Measurements from ENCODE around the gene GBP7.
"Not testable (repeated sequence)": the region's sequence is repeated elsewhere in the genome, so short reads cannot be mapped to it uniquely, and the experiment has no call there.

The GBP7 gene

DNA sequence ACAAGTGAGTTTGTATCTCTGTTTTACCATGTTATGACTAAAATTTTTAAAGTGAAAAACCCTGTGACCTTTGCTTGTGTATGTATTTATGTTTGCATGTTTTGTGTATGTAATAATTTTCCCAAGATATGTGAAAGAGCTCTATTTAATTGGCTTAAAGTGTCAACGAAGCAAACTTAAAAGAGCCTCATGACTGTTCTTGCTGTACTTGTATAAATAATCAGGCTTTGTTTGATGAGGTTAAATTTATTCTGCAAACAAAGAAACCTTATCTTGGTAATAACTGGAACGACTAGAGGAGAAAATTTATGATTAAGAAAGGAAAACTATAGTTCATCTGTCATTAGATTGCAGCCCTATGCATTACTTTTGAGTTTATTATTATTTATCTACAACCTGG, 6.6 kb downstream of the GBP7 start:
- FAIRE-seq = no peak

DNA sequence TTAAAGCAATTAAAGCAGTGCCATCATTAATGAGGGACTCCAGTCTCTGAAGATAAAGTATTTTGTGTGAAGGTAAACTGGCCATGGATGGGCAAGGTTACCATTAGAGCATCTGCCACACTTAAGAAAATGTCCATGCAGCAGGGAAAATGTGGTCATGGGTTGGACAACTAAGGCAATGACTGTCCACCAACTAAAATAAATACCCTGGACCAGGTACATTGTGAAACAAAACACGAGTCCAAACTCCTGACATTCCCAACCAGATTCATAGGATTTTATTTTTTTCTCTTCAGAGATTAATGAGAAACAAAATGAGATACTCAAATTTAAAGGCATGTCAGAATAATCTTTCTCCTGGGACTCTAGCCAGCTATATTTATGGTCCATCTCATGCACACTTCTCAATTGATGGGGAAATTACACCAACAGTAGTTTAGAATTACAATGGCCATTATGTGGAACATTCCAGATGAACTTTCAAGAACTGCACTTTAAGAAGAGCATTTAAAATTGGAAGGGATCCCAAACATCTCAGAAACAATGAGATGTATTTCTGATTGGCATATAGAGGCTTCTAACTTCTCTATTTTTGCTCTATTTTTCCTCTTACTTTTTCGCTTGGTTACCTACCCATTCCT, 8.1 kb downstream of the GBP7 start:
- no peak for FAIRE-seq

DNA sequence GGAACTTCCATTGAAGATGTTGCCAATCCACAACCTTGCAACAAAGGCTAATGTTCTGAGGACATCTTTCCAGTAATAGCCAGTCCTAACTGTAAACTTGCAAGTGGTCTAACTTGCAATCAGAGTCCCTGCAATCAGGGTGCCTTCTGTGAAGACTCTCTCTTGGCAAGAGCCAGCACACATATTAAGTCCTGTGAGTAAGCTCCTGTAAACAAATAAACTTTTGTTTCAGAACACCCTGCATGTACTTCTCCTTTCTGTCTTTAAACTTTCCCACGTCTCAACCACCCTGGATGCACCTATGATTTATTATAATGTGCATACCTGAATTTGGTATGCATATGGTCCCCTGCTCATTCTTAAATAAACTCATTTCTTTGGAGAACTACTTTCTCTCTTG, 9.1 kb downstream of the GBP7 start:
- FAIRE-seq = no peak

DNA sequence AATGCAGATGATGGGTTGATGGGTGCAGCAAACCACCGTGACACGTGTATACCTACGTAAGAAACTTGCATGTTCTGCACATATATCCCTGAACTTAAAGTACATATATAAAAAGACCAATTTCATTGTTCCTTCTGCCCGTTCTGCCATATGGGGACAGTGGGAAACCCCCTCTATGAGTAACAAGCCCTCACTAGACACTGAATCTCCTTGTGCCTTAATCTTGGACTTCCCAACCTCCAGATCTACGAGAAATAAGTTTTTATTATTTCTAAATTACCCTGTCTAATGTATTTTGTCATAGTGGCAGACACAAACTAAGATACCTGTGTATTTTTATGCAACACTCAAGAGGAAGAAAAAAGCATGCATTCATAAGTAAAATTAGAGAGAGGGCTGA, 10.0 kb downstream of the GBP7 start:
- no peak for FAIRE-seq

DNA sequence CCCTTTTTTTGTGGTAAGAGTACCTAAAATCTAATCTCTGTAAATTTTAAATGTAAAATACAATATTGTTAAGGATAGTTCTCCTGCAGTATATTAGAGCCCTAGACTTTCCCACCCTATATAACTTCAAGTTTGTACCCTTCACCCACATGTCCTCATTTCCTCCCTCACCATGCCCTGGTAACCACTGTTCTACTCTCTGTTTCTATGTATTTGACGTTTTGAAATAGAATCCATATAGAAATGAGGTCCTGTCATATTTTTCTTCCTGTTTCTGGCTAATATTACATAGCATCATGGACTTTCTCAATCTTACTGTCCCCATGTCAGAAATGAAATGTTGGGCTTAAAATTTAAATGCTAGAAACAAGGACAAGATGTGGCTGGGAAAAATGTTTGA, 24.8 kb downstream of the GBP7 start:
- FAIRE-seq = no peak

DNA sequence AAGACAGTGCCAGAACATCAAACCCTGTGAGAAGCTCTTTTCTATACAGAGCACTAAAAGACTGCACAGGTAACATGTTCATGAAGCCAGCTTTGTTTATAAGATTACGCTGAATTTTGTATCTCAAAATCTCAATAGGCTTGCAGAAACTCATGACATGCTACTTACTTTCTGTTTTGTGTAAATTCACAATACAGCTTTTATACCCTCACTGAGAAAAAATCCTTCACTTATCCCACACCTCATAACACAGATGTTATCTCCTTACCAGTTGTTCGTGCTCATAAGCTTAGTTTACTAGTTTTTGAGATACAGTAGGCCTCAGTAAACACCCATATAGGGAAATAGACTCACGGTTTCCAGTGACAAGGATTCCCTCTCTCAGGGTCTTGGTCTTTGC, 25.8 kb downstream of the GBP7 start:
- no peak for FAIRE-seq

DNA sequence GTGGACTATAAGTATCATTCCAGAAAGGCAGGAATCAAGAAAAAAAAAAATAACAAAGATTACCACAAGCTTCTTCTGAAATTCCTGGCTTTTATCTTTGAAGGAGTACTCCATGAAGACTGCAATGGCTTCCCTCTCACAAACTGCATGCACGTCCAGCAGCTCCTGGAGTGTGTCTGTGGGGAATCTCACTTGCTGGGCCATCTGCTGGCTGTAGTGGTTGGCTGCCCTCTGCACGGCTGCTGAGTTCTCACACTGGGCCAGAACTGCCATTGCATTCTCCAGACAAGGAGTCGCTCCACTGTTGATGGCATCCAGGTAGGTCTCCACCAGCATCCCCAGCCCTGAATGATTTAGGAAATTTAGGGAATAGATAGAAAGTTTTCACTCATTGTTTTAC, 26.6 kb downstream of the GBP7 start:
- FAIRE-seq = no peak

DNA sequence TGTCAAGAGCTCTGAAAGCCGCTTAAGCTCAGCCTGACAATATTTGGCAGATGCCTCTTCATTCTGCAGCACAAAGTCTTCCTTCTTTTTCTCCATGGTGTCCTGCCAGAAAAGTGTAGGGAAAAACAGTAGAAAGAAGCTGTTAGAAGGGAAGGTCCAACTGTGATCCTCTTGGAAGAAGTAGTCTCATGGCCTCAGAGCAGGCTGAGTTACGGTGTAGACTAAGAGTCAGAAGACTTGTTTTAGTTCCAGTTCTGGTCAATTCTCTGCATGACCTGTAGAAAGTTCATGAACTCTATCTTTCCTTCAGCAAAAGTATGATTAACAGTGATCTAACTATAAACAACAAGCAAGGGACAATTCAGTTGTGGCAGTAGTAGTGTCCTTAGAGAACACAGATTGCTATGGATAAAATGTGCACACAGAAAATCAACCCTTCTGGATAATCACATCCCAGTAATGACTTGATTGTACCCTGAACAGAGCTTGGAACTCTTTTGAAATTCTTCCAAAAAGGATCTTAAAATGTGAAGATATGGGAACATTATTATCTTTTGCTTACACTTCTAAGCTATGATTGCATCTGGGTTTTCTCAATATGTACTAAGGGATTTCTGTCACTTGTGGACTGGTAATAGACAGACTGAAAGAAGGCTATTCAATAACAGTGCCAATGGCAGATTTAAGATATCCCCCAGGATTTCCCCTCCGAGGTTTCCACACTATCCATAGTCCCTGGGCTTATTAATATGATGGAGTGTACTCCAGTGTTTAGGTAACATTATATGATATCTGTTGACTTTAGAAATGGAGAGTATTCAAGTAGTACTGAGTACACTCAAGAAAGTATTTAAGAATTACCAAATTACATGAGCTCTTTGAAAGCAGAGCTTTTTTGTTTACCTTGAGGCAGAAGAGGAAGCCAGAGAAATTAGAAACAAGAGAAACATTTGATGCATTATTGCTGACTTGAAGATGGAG, 27.8 kb downstream of the GBP7 start:
- FAIRE-seq = no peak

DNA sequence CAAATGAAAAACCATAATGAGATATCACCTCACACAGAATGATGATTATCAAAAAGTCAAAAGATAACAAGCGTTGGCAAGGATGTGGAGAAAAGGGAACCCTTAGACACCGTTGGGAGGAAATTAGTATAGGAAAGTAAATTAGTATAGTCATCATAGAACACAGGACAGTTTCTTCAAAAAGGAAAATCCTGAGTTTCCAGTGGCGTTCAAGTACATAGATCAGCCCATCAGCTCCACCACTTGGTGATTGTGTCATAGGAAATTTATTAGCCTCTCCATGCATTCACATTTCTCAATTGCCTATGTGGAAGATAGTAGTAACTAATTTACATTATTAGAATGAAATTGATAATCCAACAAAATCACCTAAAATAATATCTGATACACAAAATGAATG, 29.1 kb downstream of the GBP7 start:
- no peak for FAIRE-seq

DNA sequence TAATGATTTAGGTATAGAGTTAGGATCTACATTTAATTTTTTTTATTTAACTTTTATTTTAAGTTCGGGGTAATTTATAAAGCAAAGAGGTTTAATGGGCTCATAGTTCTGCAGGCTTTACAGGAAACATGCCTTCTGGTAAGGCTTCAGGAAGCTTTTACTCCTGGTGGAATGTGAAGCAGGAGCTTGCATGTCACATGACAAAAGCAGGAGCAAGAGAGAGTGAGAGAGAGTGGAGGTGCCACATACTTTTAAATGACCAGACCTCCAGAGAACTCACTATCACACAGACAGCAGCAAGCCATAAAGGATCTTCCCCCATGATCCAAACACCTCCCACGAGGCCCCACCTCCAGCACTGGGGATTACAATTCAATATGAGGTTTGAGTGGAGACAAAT, 32.3 kb downstream of the GBP7 start:
- FAIRE-seq = no peak

DNA sequence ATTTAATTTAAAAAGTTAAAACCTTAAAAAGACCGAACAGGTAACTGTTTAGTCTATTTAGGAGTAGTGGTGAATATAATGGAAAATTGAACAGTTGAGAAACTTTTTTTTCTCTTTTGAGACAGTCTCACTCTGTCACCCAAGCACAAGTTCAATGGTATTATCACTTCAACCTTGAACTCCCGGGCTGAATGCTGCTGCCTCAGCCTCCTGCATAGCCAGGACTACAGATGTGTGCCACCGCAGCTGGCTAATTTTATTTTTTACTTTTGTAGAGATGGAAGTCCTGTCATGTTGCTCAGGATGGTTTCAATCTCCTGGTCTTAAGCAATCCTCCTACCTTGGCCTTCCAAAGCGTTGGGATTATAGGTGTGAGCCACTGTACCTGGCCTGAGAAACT, 33.6 kb downstream of the GBP7 start:
- no peak for FAIRE-seq

DNA sequence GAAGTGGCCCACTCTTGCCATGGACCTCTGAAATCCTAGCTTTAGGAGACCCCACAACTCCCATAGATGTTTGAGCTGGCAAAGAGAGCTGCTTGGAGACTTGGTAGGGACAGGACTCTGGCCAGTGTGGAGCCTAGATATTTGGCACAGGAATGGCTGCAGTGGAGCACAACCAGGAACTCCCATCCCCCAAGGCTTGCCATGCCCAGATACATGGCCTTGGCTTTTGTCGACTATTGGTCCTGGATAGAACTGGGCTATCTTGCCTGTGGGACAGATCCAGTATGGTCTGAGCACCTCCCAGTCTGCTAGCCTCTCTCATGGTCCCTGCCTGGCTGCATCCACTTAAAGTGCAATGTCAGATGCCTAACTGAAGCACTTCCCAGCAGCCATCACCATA, 42.1 kb downstream of the GBP7 start:
- no peak for FAIRE-seq

DNA sequence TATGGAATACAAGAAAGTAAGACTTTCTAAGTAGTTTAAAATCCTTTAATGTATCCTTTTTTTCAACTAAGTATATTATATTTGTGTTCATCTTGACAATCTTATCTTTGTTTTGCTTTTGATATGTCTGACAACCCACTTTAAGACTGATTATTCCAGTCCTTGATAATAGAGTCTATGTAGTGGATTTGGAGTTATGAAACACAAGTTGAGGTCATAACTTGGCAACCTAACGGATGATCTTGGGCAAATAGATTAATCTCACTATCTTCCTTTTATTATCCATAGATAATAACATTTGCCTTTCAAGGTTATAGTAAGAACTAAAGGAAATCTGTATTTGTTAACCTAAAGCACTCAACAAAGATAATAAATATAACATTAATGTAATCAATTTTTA, 45.1 kb downstream of the GBP7 start:
- FAIRE-seq = no peak

DNA sequence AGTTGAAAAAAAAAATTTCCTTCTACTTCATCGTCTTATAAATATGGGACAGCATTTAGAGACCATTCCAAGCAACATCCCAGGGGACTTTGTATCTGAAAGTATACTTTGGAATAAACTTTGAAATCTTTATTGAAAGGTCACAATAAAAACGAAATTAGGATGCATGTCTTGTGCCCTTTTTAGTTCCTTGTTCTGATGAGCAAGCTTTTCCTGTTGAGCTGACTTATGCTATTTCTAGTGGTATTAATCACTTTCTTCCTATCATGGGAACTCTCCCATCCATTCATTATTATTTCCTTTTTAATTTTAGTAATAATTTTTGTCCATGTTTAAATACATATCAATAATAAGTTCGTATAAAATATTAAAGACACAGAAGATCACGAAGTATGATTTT, 45.9 kb downstream of the GBP7 start:
- FAIRE-seq = no peak

DNA sequence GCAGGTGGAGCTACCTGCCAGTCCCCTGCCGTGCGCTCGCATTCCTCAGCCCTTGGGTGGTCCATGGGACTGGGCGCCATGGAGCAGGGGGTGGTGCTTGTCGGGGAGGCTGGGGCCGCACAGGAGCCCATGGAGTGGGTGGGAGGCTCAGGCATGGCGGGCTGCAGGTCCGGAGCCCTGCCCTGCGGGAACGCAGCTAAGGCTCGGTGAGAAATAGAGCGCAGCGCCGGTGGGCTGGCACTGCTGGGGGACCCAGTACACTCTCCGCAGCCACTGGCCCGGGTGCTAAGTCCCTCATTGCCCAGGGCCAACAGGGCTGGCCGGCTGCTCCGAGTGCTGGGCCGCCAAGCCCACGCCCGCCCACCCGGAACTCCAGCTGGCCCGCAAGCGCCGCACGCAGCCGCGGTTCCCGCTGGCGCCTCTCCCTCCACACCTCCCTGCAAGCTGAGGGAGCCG, 47.8 kb downstream of the GBP7 start:
- FAIRE-seq = not testable (repeated sequence)

DNA sequence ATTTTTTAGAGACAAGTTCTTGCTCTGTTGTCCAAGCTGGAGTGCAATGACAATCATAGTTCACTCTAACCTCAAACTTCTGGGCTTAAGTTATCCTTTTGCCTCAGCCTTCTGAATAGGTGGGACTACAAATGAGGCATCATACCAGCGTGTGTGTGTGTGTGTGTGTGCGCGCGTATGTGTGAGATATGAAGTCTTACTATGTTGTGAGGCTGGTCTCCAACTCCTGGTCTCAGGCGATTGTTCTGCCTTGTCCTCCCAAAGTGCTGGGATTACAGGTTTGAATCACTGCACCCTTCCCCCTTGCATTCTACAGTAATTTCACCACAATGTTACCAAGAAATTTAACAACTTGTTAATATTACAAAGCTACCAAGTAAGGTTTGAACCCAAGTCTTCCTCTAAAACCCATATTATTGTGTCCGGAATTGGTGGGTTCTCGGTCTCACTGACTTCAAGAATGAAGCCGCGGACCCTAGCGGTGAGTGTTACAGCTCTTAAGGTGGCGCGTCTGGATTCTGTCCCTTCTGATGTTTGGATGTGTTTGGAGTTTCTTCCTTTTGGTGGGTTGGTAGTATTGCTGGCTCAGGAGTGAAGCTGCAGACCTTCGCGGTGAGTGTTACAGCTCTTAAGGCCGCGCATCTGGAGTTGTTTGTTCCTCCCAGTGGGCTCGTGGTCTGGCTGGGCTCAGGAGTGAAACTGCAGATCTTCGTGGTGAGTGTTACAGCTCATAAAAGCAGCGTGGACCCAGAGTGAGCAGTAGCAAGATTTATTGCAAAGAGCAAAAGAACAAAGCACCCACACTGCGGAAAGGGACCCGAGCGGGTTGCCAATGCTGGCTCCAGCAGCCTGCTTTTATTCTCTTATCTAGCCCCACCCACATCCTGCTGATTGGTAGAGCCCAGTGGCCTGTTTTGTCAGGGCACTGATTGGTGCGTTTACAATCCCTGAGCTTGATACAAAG, 48.9 kb downstream of the GBP7 start:
- not testable (repeated sequence) for FAIRE-seq

DNA sequence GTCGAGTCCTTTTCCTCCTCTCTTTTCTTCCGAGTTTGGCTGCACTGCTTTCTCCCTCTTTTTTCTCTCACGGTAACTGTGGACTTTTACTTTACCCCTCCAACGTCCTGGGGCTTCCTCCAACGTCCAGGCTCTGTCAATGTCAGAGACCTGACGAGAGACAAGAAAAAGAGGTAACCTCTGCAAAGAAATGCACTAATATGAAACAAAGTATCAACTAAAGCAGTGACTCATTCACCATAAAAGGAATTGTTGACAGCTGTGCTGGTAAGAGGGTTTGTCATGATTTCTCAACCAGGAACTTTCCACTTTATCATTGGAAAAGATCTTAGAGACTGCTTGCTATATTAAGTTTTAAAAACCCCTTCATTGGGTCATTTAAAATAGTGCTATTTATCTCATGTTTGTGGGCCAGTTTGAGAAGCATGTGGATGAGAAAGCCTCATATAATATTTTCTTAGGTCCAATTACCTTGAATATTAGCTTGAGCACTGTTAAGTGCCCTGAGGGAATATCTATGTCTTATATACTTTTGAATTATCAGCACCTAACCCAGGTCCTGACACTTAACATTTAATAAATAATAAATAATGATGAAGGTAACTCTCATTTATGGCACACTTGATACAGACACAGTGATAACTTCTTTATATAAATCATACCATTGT, 49.8 kb downstream of the GBP7 start, which contains the start of gene GBP2:
GBP2 (minus strand) TSS at position 202 of the 668 bp plus-strand sequence. CDS start 4,148 bp downstream, outside the sequence.
- FAIRE-seq = no peak

DNA sequence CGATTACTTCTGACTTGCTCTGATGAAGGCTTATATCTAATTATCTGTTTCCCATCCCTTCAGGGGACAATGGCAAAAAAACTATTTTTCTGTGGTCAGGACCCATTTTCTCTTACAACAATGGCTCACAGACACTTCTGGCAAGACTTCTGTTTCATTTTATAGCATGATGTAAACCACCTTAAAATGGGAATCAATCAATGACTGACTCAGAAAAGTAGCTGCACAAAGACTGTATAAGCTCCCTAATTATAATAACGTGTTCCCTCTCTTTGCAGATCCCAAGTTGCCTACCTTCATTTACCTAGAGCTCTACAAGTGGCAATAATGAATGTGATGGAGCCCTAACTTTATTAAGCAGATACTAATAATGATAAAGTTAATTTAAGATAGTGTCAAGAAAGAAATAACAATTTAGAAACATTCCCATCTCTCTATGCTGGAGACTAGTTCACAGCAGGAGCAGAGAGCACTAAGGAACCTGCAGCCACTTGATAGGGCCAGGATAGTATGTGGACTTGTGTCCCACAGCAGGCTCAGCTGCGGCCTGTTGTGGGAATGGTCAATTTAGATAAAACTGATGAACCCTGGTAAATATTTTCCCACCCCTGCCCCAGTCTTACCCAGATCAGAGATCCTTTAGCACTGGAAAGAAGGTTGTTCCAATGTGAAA, 50.4 kb downstream of the GBP7 start:
- no peak for FAIRE-seq

DNA sequence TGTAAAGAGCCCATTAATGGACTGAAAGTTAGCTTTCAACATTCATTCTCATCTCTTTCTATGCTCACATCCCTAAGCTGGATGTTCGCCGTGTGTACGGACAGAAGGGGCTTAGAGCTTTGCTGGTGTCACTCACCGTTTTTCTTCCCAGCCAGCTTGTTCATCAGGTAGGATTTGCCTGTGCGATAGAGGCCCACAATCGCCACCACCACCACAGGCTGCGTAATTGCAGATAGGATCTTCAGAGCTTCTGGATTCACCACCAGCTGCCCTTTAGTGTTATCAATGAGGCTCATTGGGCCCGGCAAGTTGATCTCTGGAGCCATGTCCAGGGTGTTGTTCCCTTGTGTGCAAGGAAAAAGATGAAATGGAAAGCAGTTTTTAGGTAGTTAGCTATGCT, 54.2 kb downstream of the GBP7 start:
- no peak for FAIRE-seq

DNA sequence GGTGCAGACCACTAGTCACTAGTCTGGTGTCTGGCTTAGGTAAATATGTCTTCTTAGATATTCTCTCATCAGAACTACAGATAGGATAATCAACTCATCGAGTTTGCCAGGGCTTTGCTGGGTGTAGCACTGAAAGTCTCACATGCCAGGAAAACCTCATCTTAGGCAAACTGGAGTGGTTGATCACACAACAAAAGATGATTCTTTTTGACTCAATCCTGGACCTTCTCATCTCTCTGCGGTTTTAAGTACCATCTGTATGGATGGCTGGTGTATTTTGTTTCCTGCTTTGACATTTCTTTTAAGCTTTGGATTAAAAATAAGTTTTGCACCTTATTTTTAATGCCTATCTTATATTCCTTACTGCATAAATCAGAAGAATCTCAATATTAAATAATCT, 61.1 kb downstream of the GBP7 start:
- FAIRE-seq = no peak

DNA sequence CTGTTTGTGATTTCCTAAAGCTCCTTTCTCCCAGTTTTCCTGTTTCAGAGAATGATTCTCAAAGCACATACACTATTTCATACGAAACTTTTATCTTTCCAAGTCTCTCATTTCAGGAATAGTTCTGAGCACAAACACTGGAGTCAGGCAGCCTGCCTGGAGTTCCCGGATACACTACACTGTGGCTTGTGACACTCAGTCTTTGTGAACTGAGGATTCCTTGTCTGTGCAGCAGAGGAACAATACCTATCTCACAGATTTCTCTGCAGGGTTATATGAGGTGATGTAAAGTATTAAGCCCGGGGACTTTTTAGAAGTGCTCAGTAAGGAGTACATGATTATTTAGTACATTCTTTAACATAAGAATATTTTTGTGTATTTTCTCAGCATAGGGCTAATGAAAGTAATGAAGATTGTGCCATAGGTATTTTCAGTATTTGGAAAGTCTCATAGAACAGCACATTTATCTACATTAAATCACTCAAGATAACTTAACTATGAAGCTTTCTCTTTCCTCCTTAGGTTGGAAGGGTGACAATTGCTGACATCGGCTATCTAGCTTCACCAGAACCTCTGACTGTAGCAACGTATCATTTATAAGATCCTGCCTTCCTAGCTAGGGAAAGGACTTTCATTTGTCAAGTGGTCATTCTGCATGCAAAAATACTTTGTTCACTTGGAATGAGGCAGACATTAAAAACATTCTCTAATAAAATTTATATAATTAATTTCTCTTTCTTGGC, 62.8 kb downstream of the GBP7 start:
- no peak for FAIRE-seq

All from TTC549 (cell line).